Transverse colon (tissue), 3 donors: ENCODE measurements around the gene RAD23A.

ENCODE experiments used
- CTCF ChIP-seq, 5 experiments: fragments of 200-600 bp in 3 of 5; fragments of 450-650 bp in 2 of 5; sonication (generic) in 3 of 5; IDR thresholded peaks; 1 replicate in 2 of 5; 2 replicates in 3 of 5; pipeline ENCODE4 v1.5.1; 2016 to 2017; ENCODE audit warnings: antibody characterized with exemption in 5 of 5, inconsistent platforms in 3 of 5, mild to moderate bottlenecking in 2 of 5, moderate library complexity in 1 of 5
- POLR2A ChIP-seq: fragments of 450-650 bp; IDR thresholded peaks from one replicate; pipeline ENCODE4 v1.6.1; 2016; ENCODE audit warnings: antibody characterized with exemption, mild to moderate bottlenecking, moderate library complexity

GRCh38 chr19:12940897-12941296 lies 4.8 kb upstream of the RAD23A start:
- no peak for TF ChIP-seq CTCF (IDR thresholded peaks at IDR 0.05)
- TF ChIP-seq POLR2A, result no peak
